Memory B cell (primary cell): ENCODE measurements around the gene KCNN1.
"Not testable (repeated sequence)": the region's sequence is repeated elsewhere in the genome, so short reads cannot be mapped to it uniquely, and the experiment has no call there.

Experiments
- ATAC-seq: fragments of 150-1000 bp; cut with Tn5 transposase; 2 replicates; pipeline ENCODE4 v1.10.0; 2021; ENCODE audit warnings: low read depth, mild to moderate bottlenecking, moderate library complexity
- DNase-seq, 2 donors: peaks; one replicate each; pipeline ENCODE4 v3.0.0; 2022; ENCODE audit warnings: low spot score in 2 of 2
- H3K27ac Mint-ChIP-seq: one replicate; pipeline ENCODE4 v1.8.0; 2022; ENCODE audit warnings: mild to moderate bottlenecking, moderate library complexity, mixed read lengths
- H3K27me3 Mint-ChIP-seq: one replicate; pipeline ENCODE4 v1.8.0; 2022; ENCODE audit warnings: mixed read lengths
- H3K36me3 Mint-ChIP-seq: one replicate; pipeline ENCODE4 v1.8.0; 2022; ENCODE audit warnings: mild to moderate bottlenecking, mixed read lengths
- H3K4me1 Mint-ChIP-seq: one replicate; pipeline ENCODE4 v1.8.0; 2022; ENCODE audit warnings: mixed read lengths
- H3K4me3 Mint-ChIP-seq: one replicate; pipeline ENCODE4 v1.8.0; 2022; ENCODE audit warnings: mild to moderate bottlenecking, moderate library complexity, mixed read lengths
- H3K9me3 Mint-ChIP-seq: one replicate; pipeline ENCODE4 v1.8.0; 2022; ENCODE audit warnings: mixed read lengths

The KCNN1 gene

GRCh38 chr19:17997969-17998826, 31.3 kb downstream of the KCNN1 start:
- no peaks in the 10 kb centered on the region for H3K27me3 Mint-ChIP-seq
- H3K27ac Mint-ChIP-seq: peak overlapping the region; percentile 15
- peaks cover 22% of the 10 kb centered on the region for H3K4me1 Mint-ChIP-seq
- no peaks in the 10 kb centered on the region for H3K36me3 Mint-ChIP-seq
- no peak for ATAC-seq
- DNase-seq: no peak
- no peaks in the 10 kb centered on the region for H3K9me3 Mint-ChIP-seq
- no peak overlapping the region for H3K4me3 Mint-ChIP-seq

GRCh38 chr19:17998827-17999150, 31.9 kb downstream of the KCNN1 start:
- Mint-ChIP-seq H3K36me3 (no peaks in the 10 kb centered on the region), H3K27me3 (no peaks in the 10 kb centered on the region), H3K9me3 (no peaks in the 10 kb centered on the region), H3K27ac (peak overlapping the region; percentile 98), H3K4me3 (peak overlapping the region; percentile 32), H3K4me1 (peaks cover 22% of the 10 kb centered on the region)
- no peak for ATAC-seq
- DNase-seq: no peak

- Mint-ChIP-seq H3K4me1 (peaks cover 22% of the 10 kb centered on the region), H3K36me3 (no peaks in the 10 kb centered on the region), H3K9me3 (no peaks in the 10 kb centered on the region), H3K27me3 (no peaks in the 10 kb centered on the region), H3K4me3 (peak overlapping the region; percentile 79), H3K27ac (peak overlapping the region; percentile 98)
- no peak for DNase-seq
- no peak for ATAC-seq
Observed at GRCh38 chr19:17999684-18000479, 33.0 kb downstream of the KCNN1 start.

- Mint-ChIP-seq H3K27me3 (no peaks in the 10 kb centered on the region), H3K4me3 (peak overlapping the region; percentile 79), H3K36me3 (no peaks in the 10 kb centered on the region), H3K4me1 (peaks cover 22% of the 10 kb centered on the region), H3K27ac (peak overlapping the region; percentile 98), H3K9me3 (no peaks in the 10 kb centered on the region)
- no peak for ATAC-seq
- DNase-seq: no peak
Observed at GRCh38 chr19:18000480-18000914, 33.6 kb downstream of the KCNN1 start.

- Mint-ChIP-seq H3K27me3 (no peaks in the 10 kb centered on the region), H3K9me3 (no peaks in the 10 kb centered on the region), H3K4me1 (peaks cover 22% of the 10 kb centered on the region), H3K36me3 (no peaks in the 10 kb centered on the region), H3K4me3 (peak overlapping the region; percentile 94), H3K27ac (peak overlapping the region; percentile 98)
- ATAC-seq (peak; percentile 79), DNase-seq (peak; percentile 91 to 95)
Observed at GRCh38 chr19:18000915-18001776, 34.2 kb downstream of the KCNN1 start.

GRCh38 chr19:18001777-18002345, 35.0 kb downstream of the KCNN1 start:
- DNase-seq (no peak), ATAC-seq (no peak)
- peak overlapping the region; percentile 98 for H3K27ac Mint-ChIP-seq
- H3K9me3 Mint-ChIP-seq: no peaks in the 10 kb centered on the region
- H3K4me3 Mint-ChIP-seq: peak overlapping the region; percentile 94
- H3K4me1 Mint-ChIP-seq: peaks cover 21% of the 10 kb centered on the region
- H3K27me3 Mint-ChIP-seq: no peaks in the 10 kb centered on the region
- H3K36me3 Mint-ChIP-seq: peaks cover 2% of the 10 kb centered on the region

- H3K4me3 Mint-ChIP-seq: peak overlapping the region; percentile 94
- ATAC-seq (no peak), DNase-seq (peak in 1 of 2 donors; percentile 52)
- no peaks in the 10 kb centered on the region for H3K9me3 Mint-ChIP-seq
- no peaks in the 10 kb centered on the region for H3K27me3 Mint-ChIP-seq
- H3K36me3 Mint-ChIP-seq: peaks cover 3% of the 10 kb centered on the region
- H3K27ac Mint-ChIP-seq: peak overlapping the region; percentile 98
- H3K4me1 Mint-ChIP-seq: peaks cover 22% of the 10 kb centered on the region
Observed at GRCh38 chr19:18002347-18002850, 35.5 kb downstream of the KCNN1 start.

GRCh38 chr19:18005750-18006149, 38.8 kb downstream of the KCNN1 start:
- peaks cover 23% of the 10 kb centered on the region for H3K4me1 Mint-ChIP-seq
- not testable (repeated sequence) for H3K27ac Mint-ChIP-seq, H3K36me3 Mint-ChIP-seq, DNase-seq, H3K27me3 Mint-ChIP-seq, ATAC-seq, H3K9me3 Mint-ChIP-seq, H3K4me3 Mint-ChIP-seq

GRCh38 chr19:18007044-18007916, 40.4 kb downstream of the KCNN1 start:
- Mint-ChIP-seq H3K27ac (peak overlapping the region; percentile 90), H3K27me3 (no peaks in the 10 kb centered on the region), H3K9me3 (no peaks in the 10 kb centered on the region), H3K4me1 (peaks cover 22% of the 10 kb centered on the region), H3K36me3 (peaks cover 8% of the 10 kb centered on the region), H3K4me3 (peak overlapping the region; percentile 88)
- DNase-seq (peak; percentile 79 to 93), ATAC-seq (peak; percentile 57)

- Mint-ChIP-seq H3K4me3 (peak within 1 kb of the TSS; percentile 88), H3K27ac (peak within 1 kb of the TSS; percentile 90), H3K27me3 (no peaks in the 10 kb centered on the region), H3K4me1 (peaks cover 17% of the 10 kb centered on the region), H3K9me3 (no peaks in the 10 kb centered on the region), H3K36me3 (peaks cover 13% of the 10 kb centered on the region)
- ATAC-seq (peak; percentile 82), DNase-seq (peak; percentile 82 to 83)
Observed at GRCh38 chr19:18007917-18008673, 41.2 kb downstream of the KCNN1 start, which contains the start of gene ARRDC2. Gene ARRDC2 (plus strand): TSS chr19:18008170. CDS start chr19:18008311, 141 bp downstream.

- DNase-seq (no peak), ATAC-seq (no peak)
- peaks cover 19% of the 10 kb centered on the region for H3K36me3 Mint-ChIP-seq
- peak overlapping the region; percentile 90 for H3K27ac Mint-ChIP-seq
- no peaks in the 10 kb centered on the region for H3K27me3 Mint-ChIP-seq
- peaks cover 20% of the 10 kb centered on the region for H3K4me1 Mint-ChIP-seq
- no peaks in the 10 kb centered on the region for H3K9me3 Mint-ChIP-seq
- peak overlapping the region; percentile 82 for H3K4me3 Mint-ChIP-seq
Observed at GRCh38 chr19:18008814-18009213, 41.9 kb downstream of the KCNN1 start.
